H1 (cell line): ENCODE results near the gene TSPAN17. TPM values are rescaled to one million over a fixed set of nuclear protein-coding genes. Genes with fewer than 3 reads are reported as not detected.

ENCODE experiments used
- CTCF ChIA-PET: fragments of 300-600 bp; sonication (Branson Sonifier 250); formaldehyde crosslinking; loops from one replicate; lab custom pipeline; 2021; ENCODE audit not compliant: partially characterized antibody; lab: Charles Lee
- POLR2A ChIA-PET: fragments of 300-600 bp; sonication (Branson Sonifier 250); formaldehyde crosslinking; loops from one replicate; lab custom pipeline; 2021; ENCODE audit warnings: inconsistent platforms; ENCODE audit not compliant: partially characterized antibody; lab: Charles Lee
- DNase-seq, 2 experiments: peaks; one replicate each; pipeline versions ENCODE4 v3.0.0 to v3.0.0-alpha.2; 2010 to 2022; ENCODE audit warnings: low spot score in 2 of 2, low read depth in 1 of 2, mixed read lengths in 1 of 2
- FAIRE-seq: peaks from 2 replicates; lab custom pipeline; 2011; peaks lifted over from hg19 to GRCh38; lab: Jason Lieb, UNC
- H2AFZ ChIP-seq: 2 replicates; pipeline ENCODE4 v1.8.1; 2012; ENCODE audit warnings: low read length, inconsistent platforms
- H2AK5ac ChIP-seq: 2 replicates; pipeline ENCODE4 v1.6.1; 2013; ENCODE audit warnings: low read depth, low read length
- H2BK120ac ChIP-seq: replicated peaks from 2 replicates; pipeline ENCODE3; 2013; ENCODE audit warnings: low read depth, low read length, inconsistent platforms
- H2BK12ac ChIP-seq: 2 replicates; pipeline ENCODE4 v1.6.1; 2013; ENCODE audit warnings: low read depth, low read length
- H2BK15ac ChIP-seq: 2 replicates; pipeline ENCODE4 v1.6.1; 2013; ENCODE audit warnings: low read length
- H2BK20ac ChIP-seq: 2 replicates; pipeline ENCODE4 v1.6.1; 2013; ENCODE audit warnings: low read length
- H2BK5ac ChIP-seq: 2 replicates; pipeline ENCODE4 v1.6.1; 2013; ENCODE audit warnings: low read depth, low read length
- H3K14ac ChIP-seq: 2 replicates; pipeline ENCODE4 v1.6.1; 2013; ENCODE audit warnings: inconsistent platforms; ENCODE audit not compliant: insufficient read length
- H3K18ac ChIP-seq: 2 replicates; pipeline ENCODE4 v1.6.1; 2013; ENCODE audit warnings: low read length; ENCODE audit errors: extremely low read depth
- H3K23ac ChIP-seq: 2 replicates; pipeline ENCODE4 v1.6.1; 2013; ENCODE audit warnings: inconsistent platforms; ENCODE audit not compliant: insufficient read length
- H3K23me2 ChIP-seq: 2 replicates; pipeline ENCODE4 v1.6.1; 2013; ENCODE audit warnings: low read depth, low read length
- H3K27ac ChIP-seq: 2 replicates; pipeline ENCODE4 v1.6.1; 2011; ENCODE audit warnings: low read depth, low read length, inconsistent platforms
- H3K27me3 ChIP-seq, 4 experiments: replicated peaks in 1 of 4; 1 replicate in 1 of 4; 2 replicates in 3 of 4; pipeline versions ENCODE4 v1.6.1 to v1.8.1; 2011 to 2013; ENCODE audit warnings: low read length in 3 of 4, mild to moderate bottlenecking in 3 of 4, inconsistent platforms in 2 of 4, mixed read lengths in 2 of 4, moderate library complexity in 1 of 4; ENCODE audit not compliant: control insufficient read depth in 3 of 4, insufficient read depth in 3 of 4; ENCODE audit errors: extremely low read depth in 1 of 4
- H3K36me3 ChIP-seq, 4 experiments: 2 replicates each; pipeline versions ENCODE4 v1.6.1 to v1.8.1; 2011 to 2013; ENCODE audit warnings: mild to moderate bottlenecking in 4 of 4, low read length in 3 of 4, moderate library complexity in 2 of 4, control low read depth in 1 of 4, inconsistent platforms in 1 of 4; ENCODE audit not compliant: insufficient read depth in 4 of 4, control insufficient read depth in 2 of 4
- H3K4ac ChIP-seq: replicated peaks from 2 replicates; pipeline ENCODE3; 2013; ENCODE audit warnings: low read length, low read depth, mixed read lengths, inconsistent platforms; ENCODE audit not compliant: insufficient read length
- H3K4me1 ChIP-seq, 4 experiments: replicated peaks in 1 of 4; 1 replicate in 1 of 4; 2 replicates in 3 of 4; pipeline versions ENCODE4 v1.6.1 to v1.8.1; 2011 to 2013; ENCODE audit warnings: low read length in 3 of 4, inconsistent platforms in 2 of 4, mixed read lengths in 1 of 4; ENCODE audit not compliant: insufficient read depth in 4 of 4, control insufficient read depth in 3 of 4
- H3K4me2 ChIP-seq, 2 experiments: 2 replicates each; pipeline versions ENCODE4 v1.6.1 to v1.8.1; 2011 to 2013; ENCODE audit warnings: low read depth in 2 of 2, low read length in 2 of 2, control low read depth in 1 of 2, inconsistent platforms in 1 of 2, mild to moderate bottlenecking in 1 of 2; ENCODE audit not compliant: insufficient read depth in 1 of 2
- H3K4me3 ChIP-seq, 4 experiments: fragments of 200-600, 300-600 bp in 1 of 4; sonication (generic), shearing (Covaris generic), sonication (Bioruptor Twin) in 1 of 4; 2 replicates each; pipeline versions ENCODE4 v1.5.1 to v1.8.1; 2011 to 2016; ENCODE audit warnings: low read length in 4 of 4, low read depth in 3 of 4, control low read depth in 2 of 4, inconsistent platforms in 2 of 4, mild to moderate bottlenecking in 2 of 4, mixed read lengths in 1 of 4, moderate library complexity in 1 of 4; ENCODE audit not compliant: insufficient read depth in 2 of 4; ENCODE audit errors: extremely low read depth in 1 of 4
- H3K56ac ChIP-seq: replicated peaks from 2 replicates; pipeline ENCODE3; 2013; ENCODE audit warnings: low read depth, mild to moderate bottlenecking, mixed read lengths, low read length, inconsistent platforms; ENCODE audit not compliant: insufficient read length
- H3K79me1 ChIP-seq: 2 replicates; pipeline ENCODE4 v1.6.1; 2013; ENCODE audit warnings: low read depth, low read length, control low read depth
- H3K79me2 ChIP-seq, 2 experiments: 2 replicates each; pipeline versions ENCODE4 v1.6.1 to v1.8.1; 2012 to 2013; ENCODE audit warnings: low read length in 2 of 2, mild to moderate bottlenecking in 2 of 2, inconsistent platforms in 1 of 2; ENCODE audit not compliant: insufficient read depth in 2 of 2, control insufficient read depth in 1 of 2
- H3K9ac ChIP-seq, 4 experiments: replicated peaks in 1 of 4; 1 replicate in 1 of 4; 2 replicates in 3 of 4; pipeline versions ENCODE4 v1.6.1 to v1.8.1; 2011 to 2013; ENCODE audit warnings: low read depth in 3 of 4, low read length in 3 of 4, control low read depth in 2 of 4, mild to moderate bottlenecking in 2 of 4, moderate library complexity in 2 of 4, inconsistent platforms in 1 of 4; ENCODE audit errors: extremely low read depth in 1 of 4
- H3K9me3 ChIP-seq, 2 experiments: 2 replicates each; pipeline versions ENCODE4 v1.6.1 to v1.8.1; 2012 to 2013; ENCODE audit warnings: mild to moderate bottlenecking in 2 of 2, moderate library complexity in 2 of 2, control low read depth in 1 of 2, inconsistent platforms in 1 of 2, low read depth in 1 of 2, low read length in 1 of 2, mixed read lengths in 1 of 2; ENCODE audit not compliant: insufficient read depth in 2 of 2
- H4K20me1 ChIP-seq, 2 experiments: replicated peaks in 1 of 2; 2 replicates each; pipeline versions ENCODE3 to v1.8.1; 2011 to 2013; ENCODE audit warnings: inconsistent platforms in 2 of 2, low read length in 2 of 2, mild to moderate bottlenecking in 1 of 2; ENCODE audit not compliant: insufficient read depth in 2 of 2, control insufficient read depth in 1 of 2
- H4K5ac ChIP-seq: 2 replicates; pipeline ENCODE4 v1.6.1; 2013; ENCODE audit warnings: low read length, low read depth, mixed read lengths, inconsistent platforms; ENCODE audit not compliant: insufficient read length
- H4K8ac ChIP-seq: 2 replicates; pipeline ENCODE4 v1.8.0; 2013; ENCODE audit warnings: mild to moderate bottlenecking, moderate library complexity, low read length, inconsistent platforms; ENCODE audit not compliant: insufficient read depth; ENCODE audit errors: extremely low read depth
- H4K91ac ChIP-seq: replicated peaks from 2 replicates; pipeline ENCODE3; 2013; ENCODE audit warnings: low read length, mixed read lengths, inconsistent platforms; ENCODE audit not compliant: insufficient read length
- FOSL1 ChIP-seq: IDR thresholded peaks from 2 replicates; pipeline ENCODE4 v1.6.1; 2011; ENCODE audit warnings: mild to moderate bottlenecking, low read depth, low read length, moderate library complexity; ENCODE audit not compliant: insufficient read depth
- HDAC2 ChIP-seq, 2 experiments: fragments of 300-600 bp in 1 of 2; sonication (generic) in 1 of 2; IDR thresholded peaks; 2 replicates each; pipeline ENCODE4 v1.6.1; 2011 to 2012; ENCODE audit warnings: low read depth in 2 of 2, low read length in 2 of 2, mild to moderate bottlenecking in 2 of 2, moderate library complexity in 2 of 2, borderline replicate concordance in 1 of 2, inconsistent platforms in 1 of 2
- MAX ChIP-seq: IDR thresholded peaks from 2 replicates; pipeline ENCODE4 v1.6.1; 2012; ENCODE audit warnings: inconsistent platforms
- SIRT6 ChIP-seq: IDR thresholded peaks from one replicate; pipeline ENCODE4 v1.7.1; 2012; ENCODE audit warnings: low read length, inconsistent platforms
- TAF1 ChIP-seq: IDR thresholded peaks from 2 replicates; pipeline ENCODE4 v1.6.1; 2011; ENCODE audit warnings: mild to moderate bottlenecking, low read depth, low read length
- TEAD4 ChIP-seq: IDR thresholded peaks from 2 replicates; pipeline ENCODE4 v1.6.1; 2012; ENCODE audit warnings: low read depth, low read length, inconsistent platforms, mixed read lengths
- ZNF274 ChIP-seq: IDR thresholded peaks from 2 replicates; pipeline ENCODE4 v1.7.0; 2012; ENCODE audit warnings: low read length, borderline replicate concordance; ENCODE audit errors: extremely low read depth
- WGBS, 2 experiments: shearing (Covaris generic) in 1 of 2; methylation state at CpG; one replicate each; pipeline versions ENCODE4 v1.1.6 to v1.1.7; 2013 to 2015; ENCODE audit warnings: low lambda C conversion rate in 2 of 2, mixed read lengths in 2 of 2, inconsistent platforms in 1 of 2, low coverage in 1 of 2, missing lambda C conversion rate in 1 of 2; ENCODE audit not compliant: insufficient replicate concordance in 2 of 2, insufficient coverage in 1 of 2, insufficient read length in 1 of 2; ENCODE audit errors: extremely low coverage in 1 of 2, missing lambda C conversion rate in 1 of 2; 5-methylcytosine and 5-hydroxymethylcytosine counted together
- polyA plus RNA-seq, 7 experiments: library from polyadenylated mRNA; depleted of rRNA in 3 of 7; stranded (reverse) in 5 of 7; unstranded in 2 of 7; fragments of >200 nt in 5 of 7; fragments of 200-250 nt in 2 of 7; gene quantifications; 1 replicate in 5 of 7; 2 replicates in 1 of 7; 4 replicates in 1 of 7; pipeline versions ENCODE4 v1.2.1 to v1.2.3, GENCODE V29; 2011 to 2013; ENCODE audit warnings: missing spikeins in 2 of 7, mixed read lengths in 2 of 7
- total RNA-seq: library from RNA; stranded (reverse); fragmentation: NEBNext Ultra II Directional; extraction: Animal tissue kit (Norgen Biotek cat#: 25700); gene quantifications from 2 replicates; pipeline ENCODE4 v1.2.1, GENCODE V29; 2021

The TSPAN17 gene
- total and polyA plus RNA-seq, 2 of the 8 experiments (the other 6 are each of a cell fraction or from before 2014, with no cell fraction given): 41.5 to 53.7 TPM

GRCh38 chr5:176665517-176665916, 18.2 kb downstream of the TSPAN17 start:
- H2BK5ac ChIP-seq: no peak overlapping the region
- no peak overlapping the region for H3K4me3 ChIP-seq
- no peaks in the 10 kb centered on the region for H3K79me2 ChIP-seq
- no peak overlapping the region for H3K4ac ChIP-seq
- FAIRE-seq (no peak), DNase-seq (no peak)
- no peak overlapping the region for H2BK120ac ChIP-seq
- TF ChIP-seq FOSL1: no peak
- no peak for TF ChIP-seq TEAD4
- TF ChIP-seq ZNF274: no peak
- TF ChIP-seq HDAC2 (IDR thresholded peaks at IDR 0.05; ENCODE audit: borderline replicate concordance in 1 of 2, low read depth in 2 of 2, low read length in 2 of 2): peak in 1 of 2 experiments; percentile 73; a peak in 1 of 4 replicates
- TF ChIP-seq MAX: no peak
- TF ChIP-seq SIRT6: no peak
- TF ChIP-seq TAF1: no peak
- H2AK5ac ChIP-seq: no peak overlapping the region
- ChIA-PET POLR2A (interaction anchor here (1.7 kb wide), 1 partner anchor 22 kb away, joined by 5 read pairs; no protein-coding TSS in a partner anchor), CTCF (interaction anchor here (0.6 to 35.1 kb wide), 13 partner anchors 8 to 291 kb away, joined by 3 to 859 read pairs (median 4); partner anchors contain the start of gene TSPAN17)
- H3K27ac ChIP-seq: no peak overlapping the region
- H2BK20ac ChIP-seq: no peak overlapping the region
- H3K23ac ChIP-seq: no peak overlapping the region
- no peak overlapping the region for H2BK15ac ChIP-seq
- no peaks in the 10 kb centered on the region for H3K36me3 ChIP-seq
- H4K8ac ChIP-seq: no peak overlapping the region
- WGBS, 2 experiments: 92% methylated on average over 6 of the region's 6 CpGs; no CpG with 5 or more reads in 1 of the 2 experiments
- no peaks in the 10 kb centered on the region for H3K27me3 ChIP-seq
- H3K4me1 ChIP-seq: peaks cover 0 to 16% (median 8%) of the 10 kb centered on the region in 4 experiments; a peak in 6 of 7 replicates
- H3K4me2 ChIP-seq: no peak overlapping the region
- H3K9ac ChIP-seq: no peak overlapping the region
- H3K23me2 ChIP-seq: no peaks in the 10 kb centered on the region
- H3K56ac ChIP-seq: no peak overlapping the region
- H3K9me3 ChIP-seq: no peaks in the 10 kb centered on the region
- H4K91ac ChIP-seq: no peak overlapping the region
- H4K20me1 ChIP-seq: no peaks in the 10 kb centered on the region
- H3K14ac ChIP-seq: no peak overlapping the region
- no peak overlapping the region for H3K18ac ChIP-seq
- H4K5ac ChIP-seq: no peak overlapping the region
- no peaks in the 10 kb centered on the region for H3K79me1 ChIP-seq
- no peak overlapping the region; the same call in 1 of the 2 replicates for H2BK12ac ChIP-seq
- no peak overlapping the region for H2AFZ ChIP-seq
